SK-N-SH treated with all-trans-retinoic acid at 6 μM for 48 hours (cell line): ENCODE results near the gene GGACT.

Experiments used
- ATAC-seq: fragments of 200-7000 bp; cut with Tn5 transposase; 3 replicates; pipeline ENCODE4 v1.9.1; 2020; ENCODE audit warnings: mild to moderate bottlenecking, moderate library complexity
- ARNTL ChIP-seq: fragments of 450-650 bp; formaldehyde crosslinking; IDR thresholded peaks from 2 replicates; pipeline ENCODE4 v1.5.0; 2020; ENCODE audit warnings: low read depth, mild to moderate bottlenecking, moderate library complexity, borderline replicate concordance
- BACH2 ChIP-seq: fragments of 250-450 bp; sonication (Bioruptor Pico); IDR thresholded peaks from 2 replicates; pipeline ENCODE4 v1.9.0; 2021; ENCODE audit warnings: mild to moderate bottlenecking, borderline replicate concordance
- CSDC2 ChIP-seq: fragments of 250-450 bp; sonication (Bioruptor Pico); IDR thresholded peaks from 2 replicates; pipeline ENCODE4 v1.5.0; 2020; ENCODE audit warnings: mild to moderate bottlenecking, moderate library complexity
- ESRRG ChIP-seq: fragments of 250-450 bp; sonication (Bioruptor Pico); IDR thresholded peaks from 2 replicates; pipeline ENCODE4 v1.6.1; 2021; ENCODE audit warnings: mild to moderate bottlenecking
- ISL1 ChIP-seq: fragments of 250-450 bp; sonication (Bioruptor Pico); IDR thresholded peaks from 2 replicates; pipeline ENCODE4 v2.1.2; 2022; ENCODE audit warnings: mild to moderate bottlenecking, moderate library complexity
- OSR1 ChIP-seq: fragments of 250-450 bp; sonication (Bioruptor Pico); IDR thresholded peaks from 2 replicates; pipeline ENCODE4 v1.8.0; 2022; ENCODE audit warnings: moderate library complexity, mild to moderate bottlenecking, inconsistent platforms
- PATZ1 ChIP-seq: fragments of 250-450 bp; sonication (Bioruptor Pico); IDR thresholded peaks from 2 replicates; pipeline ENCODE4 v1.8.0; 2020; ENCODE audit warnings: mild to moderate bottlenecking, moderate library complexity, borderline replicate concordance
- PPARA ChIP-seq: fragments of 250-450 bp; sonication (Bioruptor Pico); IDR thresholded peaks from 2 replicates; pipeline ENCODE4 v1.5.0; 2020; ENCODE audit warnings: mild to moderate bottlenecking, borderline replicate concordance
- SNAI2 ChIP-seq: fragments of 250-450 bp; sonication (Bioruptor Pico); IDR thresholded peaks from 2 replicates; pipeline ENCODE4 v1.5.0; 2020; ENCODE audit warnings: mild to moderate bottlenecking, moderate library complexity
- TCF4 ChIP-seq: fragments of 250-450 bp; sonication (Bioruptor Pico); IDR thresholded peaks from 2 replicates; pipeline ENCODE4 v1.8.0; 2021; ENCODE audit warnings: mild to moderate bottlenecking, moderate library complexity, borderline replicate concordance
- TOX ChIP-seq: fragments of 250-450 bp; sonication (Bioruptor Pico); IDR thresholded peaks from 2 replicates; pipeline ENCODE4 v1.8.0; 2021; ENCODE audit warnings: mild to moderate bottlenecking, moderate library complexity, borderline replicate concordance
- TSHZ2 ChIP-seq: fragments of 250-450 bp; sonication (Bioruptor Pico); IDR thresholded peaks from 2 replicates; pipeline ENCODE4 v1.5.0; 2020; ENCODE audit warnings: mild to moderate bottlenecking, moderate library complexity
- ZFP3 ChIP-seq: fragments of 250-450 bp; sonication (Bioruptor Pico); IDR thresholded peaks from 2 replicates; pipeline ENCODE4 v1.5.0; 2020; ENCODE audit warnings: mild to moderate bottlenecking, moderate library complexity
- ZNF565 ChIP-seq: fragments of 450-650 bp; formaldehyde crosslinking; conservative IDR thresholded peaks from 2 replicates; pipeline ENCODE4 v1.5.0; 2020; ENCODE audit warnings: low read depth, mild to moderate bottlenecking, moderate library complexity
- ZNF70 ChIP-seq: fragments of 450-650 bp; formaldehyde crosslinking; IDR thresholded peaks from 2 replicates; pipeline ENCODE4 v1.5.0; 2020; ENCODE audit warnings: mild to moderate bottlenecking, moderate library complexity
- ZNF8 ChIP-seq: fragments of 450-650 bp; formaldehyde crosslinking; IDR thresholded peaks from 2 replicates; pipeline ENCODE4 v1.5.0; 2020; ENCODE audit warnings: mild to moderate bottlenecking, moderate library complexity
- TF ChIP-seq, protein P1 (sequence below): fragments of 250-450 bp; sonication (Bioruptor Pico); IDR thresholded peaks from 2 replicates; pipeline ENCODE4 v1.5.1; 2021; ENCODE audit warnings: mild to moderate bottlenecking, moderate library complexity
- TF ChIP-seq, protein P2 (sequence below): fragments of 250-450 bp; sonication (Bioruptor Pico); IDR thresholded peaks from 2 replicates; pipeline ENCODE4 v1.8.0; 2021; ENCODE audit warnings: low read depth, mild to moderate bottlenecking, moderate library complexity, borderline replicate concordance

The GGACT gene

DNA sequence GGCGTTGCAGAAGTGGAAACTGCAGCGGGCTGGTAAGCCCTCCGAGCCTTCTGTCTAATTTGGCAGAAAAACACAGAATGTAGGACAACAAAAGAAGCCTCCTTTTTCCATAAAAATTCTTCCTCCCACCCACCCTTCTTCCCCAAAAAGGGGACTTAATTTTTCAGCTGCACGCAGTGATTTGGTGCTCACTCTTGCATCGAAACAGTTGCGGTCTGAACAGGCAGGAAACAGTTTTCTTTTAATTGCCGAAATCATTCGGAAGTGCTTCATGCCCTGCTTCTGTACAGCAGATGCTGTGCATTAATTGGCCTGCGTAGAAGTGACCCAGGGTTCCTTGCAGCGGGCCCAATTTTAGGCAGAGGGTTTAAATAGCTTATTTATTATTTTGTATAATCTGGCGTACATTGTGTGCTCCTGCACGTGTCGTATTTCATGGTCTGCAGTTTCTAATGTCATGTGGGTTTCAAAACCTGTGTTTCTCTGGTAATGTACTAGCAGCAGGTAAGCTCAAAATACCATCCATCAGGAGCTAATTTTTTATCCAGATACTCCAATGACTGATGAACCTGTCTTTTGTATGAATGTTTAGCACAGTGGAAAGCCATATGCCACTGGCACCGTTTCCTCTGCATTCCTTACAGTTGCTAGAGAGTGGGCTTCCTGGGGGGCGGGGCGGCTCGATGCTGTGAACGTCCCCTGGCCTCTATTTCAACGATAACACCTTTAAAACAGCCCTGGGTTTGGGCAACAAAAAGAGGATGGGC is 66.6 kb downstream of the GGACT start:
- no peak for TF ChIP-seq ISL1 (CRISPR knock-in tag)
- no peak for TF ChIP-seq TSHZ2
- no peak for TF ChIP-seq ARNTL (CRISPR knock-in tag)
- no peak for TF ChIP-seq PPARA
- TF ChIP-seq CSDC2 (CRISPR knock-in tag): no peak
- no peak for TF ChIP-seq ZFP3 (CRISPR knock-in tag)
- no peak for TF ChIP-seq SNAI2
- TF ChIP-seq OSR1 (CRISPR knock-in tag): no peak
- no peak for TF ChIP-seq BACH2 (CRISPR knock-in tag)
- no peak for TF ChIP-seq TCF4 (CRISPR knock-in tag)
- TF ChIP-seq, all 23 proteins: peak for 0
- ATAC-seq: no peak

DNA sequence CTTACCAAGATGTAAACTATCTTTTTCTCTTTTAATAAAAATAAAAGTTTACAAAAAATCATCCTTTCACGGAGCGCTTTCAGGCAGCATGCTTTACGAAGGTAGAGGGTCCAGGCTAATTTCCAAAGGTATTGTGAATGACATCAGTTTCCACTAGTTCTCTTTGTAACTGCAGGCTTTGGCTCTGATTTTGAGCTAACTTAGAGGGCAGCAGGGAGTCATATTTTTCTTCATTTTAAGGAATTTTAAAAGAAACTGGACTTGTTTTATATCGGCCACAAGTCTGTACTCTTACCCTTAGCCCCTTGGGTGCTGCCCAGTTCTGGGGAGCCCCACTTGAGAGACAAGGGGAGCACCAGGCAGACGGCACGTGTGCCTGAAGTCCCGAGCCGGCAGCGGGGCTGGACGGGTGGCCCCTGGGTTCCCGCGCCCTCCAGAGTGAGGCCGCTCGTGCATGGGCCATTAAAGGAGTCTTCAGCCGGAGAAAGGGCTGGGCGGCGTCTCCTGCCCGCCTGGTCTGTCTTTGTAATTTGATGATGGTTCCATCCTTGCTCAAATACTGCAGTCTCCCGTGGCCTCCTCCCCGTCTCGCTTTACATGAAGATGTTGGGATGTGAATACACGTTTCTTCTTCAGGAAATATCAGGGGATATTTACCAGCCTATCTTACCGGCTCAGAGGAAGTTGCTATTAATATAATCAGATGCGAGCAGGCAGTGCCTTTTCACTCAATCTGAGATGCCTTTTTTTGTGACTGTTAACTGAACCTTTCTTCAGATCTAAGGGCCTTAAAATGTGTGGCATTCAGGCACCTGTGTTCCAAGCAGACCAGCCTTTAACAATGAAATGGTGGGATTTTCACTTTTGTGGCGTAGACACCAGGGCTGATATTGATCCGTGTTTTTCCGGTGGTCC is 67.4 kb downstream of the GGACT start:
- no peak for TF ChIP-seq ISL1 (CRISPR knock-in tag)
- no peak for TF ChIP-seq CSDC2 (CRISPR knock-in tag)
- no peak for TF ChIP-seq ZNF70
- TF ChIP-seq, protein P1, sequence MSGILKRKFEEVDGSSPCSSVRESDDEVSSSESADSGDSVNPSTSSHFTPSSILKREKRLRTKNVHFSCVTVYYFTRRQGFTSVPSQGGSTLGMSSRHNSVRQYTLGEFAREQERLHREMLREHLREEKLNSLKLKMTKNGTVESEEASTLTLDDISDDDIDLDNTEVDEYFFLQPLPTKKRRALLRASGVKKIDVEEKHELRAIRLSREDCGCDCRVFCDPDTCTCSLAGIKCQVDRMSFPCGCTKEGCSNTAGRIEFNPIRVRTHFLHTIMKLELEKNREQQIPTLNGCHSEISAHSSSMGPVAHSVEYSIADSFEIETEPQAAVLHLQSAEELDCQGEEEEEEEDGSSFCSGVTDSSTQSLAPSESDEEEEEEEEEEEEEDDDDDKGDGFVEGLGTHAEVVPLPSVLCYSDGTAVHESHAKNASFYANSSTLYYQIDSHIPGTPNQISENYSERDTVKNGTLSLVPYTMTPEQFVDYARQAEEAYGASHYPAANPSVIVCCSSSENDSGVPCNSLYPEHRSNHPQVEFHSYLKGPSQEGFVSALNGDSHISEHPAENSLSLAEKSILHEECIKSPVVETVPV (CRISPR knock-in tag): no peak
- TF ChIP-seq ESRRG (CRISPR knock-in tag): no peak
- no peak for TF ChIP-seq TSHZ2
- TF ChIP-seq, protein P2, sequence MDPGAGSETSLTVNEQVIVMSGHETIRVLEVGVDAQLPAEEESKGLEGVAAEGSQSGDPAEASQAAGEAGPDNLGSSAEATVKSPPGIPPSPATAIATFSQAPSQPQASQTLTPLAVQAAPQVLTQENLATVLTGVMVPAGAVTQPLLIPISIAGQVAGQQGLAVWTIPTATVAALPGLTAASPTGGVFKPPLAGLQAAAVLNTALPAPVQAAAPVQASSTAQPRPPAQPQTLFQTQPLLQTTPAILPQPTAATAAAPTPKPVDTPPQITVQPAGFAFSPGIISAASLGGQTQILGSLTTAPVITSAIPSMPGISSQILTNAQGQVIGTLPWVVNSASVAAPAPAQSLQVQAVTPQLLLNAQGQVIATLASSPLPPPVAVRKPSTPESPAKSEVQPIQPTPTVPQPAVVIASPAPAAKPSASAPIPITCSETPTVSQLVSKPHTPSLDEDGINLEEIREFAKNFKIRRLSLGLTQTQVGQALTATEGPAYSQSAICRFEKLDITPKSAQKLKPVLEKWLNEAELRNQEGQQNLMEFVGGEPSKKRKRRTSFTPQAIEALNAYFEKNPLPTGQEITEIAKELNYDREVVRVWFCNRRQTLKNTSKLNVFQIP (CRISPR knock-in tag): no peak
- TF ChIP-seq TCF4 (CRISPR knock-in tag): no peak
- TF ChIP-seq PPARA: no peak
- TF ChIP-seq PATZ1: no peak
- TF ChIP-seq ZNF565 (CRISPR knock-in tag): no peak
- no peak for TF ChIP-seq ARNTL (CRISPR knock-in tag)
- TF ChIP-seq, all 23 proteins: peak for 0
- ATAC-seq: no peak

DNA sequence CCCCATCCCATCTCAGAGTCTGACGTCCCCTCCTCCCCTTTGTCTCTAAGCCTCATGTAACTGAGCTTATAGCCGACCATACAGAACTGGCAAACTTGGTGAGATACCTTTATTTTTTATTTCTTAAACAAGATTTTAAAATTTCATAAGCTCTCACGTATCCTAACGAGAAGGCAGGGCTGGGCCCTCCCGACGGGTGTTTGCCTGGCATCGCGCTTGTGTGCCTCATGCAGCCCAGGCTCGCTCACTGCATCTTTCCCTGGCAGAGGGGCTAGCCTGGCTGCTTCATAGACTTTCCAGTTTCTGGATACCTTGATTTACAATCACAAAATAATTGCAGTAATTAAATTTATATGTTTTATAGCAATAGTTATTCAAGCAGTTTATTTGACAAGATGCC is 69.0 kb downstream of the GGACT start:
- ATAC-seq: no peak
- no peak for TF ChIP-seq PPARA
- TF ChIP-seq, protein P1 (CRISPR knock-in tag): no peak
- no peak for TF ChIP-seq PATZ1
- no peak for TF ChIP-seq ZNF8 (CRISPR knock-in tag)
- no peak for TF ChIP-seq BACH2 (CRISPR knock-in tag)
- no peak for TF ChIP-seq TOX
- TF ChIP-seq, protein P2 (CRISPR knock-in tag): no peak
